GM12875 (cell line): ENCODE measurements around the gene NT5M.

Experiments
- H3K4me3 ChIP-seq: one replicate; pipeline ENCODE4 v1.5.1; 2011; ENCODE audit warnings: low read depth, low read length, control low read depth
- TF ChIP-seq, protein P1 (sequence below): IDR thresholded peaks from 2 replicates; pipeline ENCODE4 v1.5.1; 2011; ENCODE audit warnings: low read depth, mild to moderate bottlenecking, control low read depth, inconsistent platforms, low read length, moderate library complexity, borderline replicate concordance; ENCODE audit not compliant: insufficient read depth

The NT5M gene

DNA sequence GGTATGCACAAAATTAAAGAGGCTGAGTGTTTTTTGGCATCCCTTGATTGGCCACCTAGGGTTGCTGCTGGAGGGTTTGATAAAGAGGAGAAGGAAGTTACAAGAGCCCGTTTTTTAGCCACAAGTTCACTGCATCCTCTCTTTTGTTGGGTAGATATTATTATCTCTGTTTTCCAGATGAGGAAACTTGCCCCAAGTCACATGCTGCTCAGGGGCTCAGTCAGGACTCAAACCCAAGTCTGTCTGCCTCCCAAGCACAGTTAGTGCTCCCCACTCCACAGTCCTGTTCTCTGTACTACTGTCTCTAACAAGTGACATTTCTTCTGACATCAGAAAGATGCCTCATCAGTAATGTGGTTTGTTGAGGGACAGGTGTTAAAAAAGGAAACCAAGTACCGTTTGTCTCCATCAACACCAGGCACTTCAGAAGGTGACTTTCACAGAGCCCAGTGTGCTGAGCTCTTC is 1.4 kb downstream of the NT5M start:
- TF ChIP-seq, protein P1, sequence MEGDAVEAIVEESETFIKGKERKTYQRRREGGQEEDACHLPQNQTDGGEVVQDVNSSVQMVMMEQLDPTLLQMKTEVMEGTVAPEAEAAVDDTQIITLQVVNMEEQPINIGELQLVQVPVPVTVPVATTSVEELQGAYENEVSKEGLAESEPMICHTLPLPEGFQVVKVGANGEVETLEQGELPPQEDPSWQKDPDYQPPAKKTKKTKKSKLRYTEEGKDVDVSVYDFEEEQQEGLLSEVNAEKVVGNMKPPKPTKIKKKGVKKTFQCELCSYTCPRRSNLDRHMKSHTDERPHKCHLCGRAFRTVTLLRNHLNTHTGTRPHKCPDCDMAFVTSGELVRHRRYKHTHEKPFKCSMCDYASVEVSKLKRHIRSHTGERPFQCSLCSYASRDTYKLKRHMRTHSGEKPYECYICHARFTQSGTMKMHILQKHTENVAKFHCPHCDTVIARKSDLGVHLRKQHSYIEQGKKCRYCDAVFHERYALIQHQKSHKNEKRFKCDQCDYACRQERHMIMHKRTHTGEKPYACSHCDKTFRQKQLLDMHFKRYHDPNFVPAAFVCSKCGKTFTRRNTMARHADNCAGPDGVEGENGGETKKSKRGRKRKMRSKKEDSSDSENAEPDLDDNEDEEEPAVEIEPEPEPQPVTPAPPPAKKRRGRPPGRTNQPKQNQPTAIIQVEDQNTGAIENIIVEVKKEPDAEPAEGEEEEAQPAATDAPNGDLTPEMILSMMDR, result no peak
- H3K4me3 ChIP-seq, result peak overlapping the region; percentile 69

DNA sequence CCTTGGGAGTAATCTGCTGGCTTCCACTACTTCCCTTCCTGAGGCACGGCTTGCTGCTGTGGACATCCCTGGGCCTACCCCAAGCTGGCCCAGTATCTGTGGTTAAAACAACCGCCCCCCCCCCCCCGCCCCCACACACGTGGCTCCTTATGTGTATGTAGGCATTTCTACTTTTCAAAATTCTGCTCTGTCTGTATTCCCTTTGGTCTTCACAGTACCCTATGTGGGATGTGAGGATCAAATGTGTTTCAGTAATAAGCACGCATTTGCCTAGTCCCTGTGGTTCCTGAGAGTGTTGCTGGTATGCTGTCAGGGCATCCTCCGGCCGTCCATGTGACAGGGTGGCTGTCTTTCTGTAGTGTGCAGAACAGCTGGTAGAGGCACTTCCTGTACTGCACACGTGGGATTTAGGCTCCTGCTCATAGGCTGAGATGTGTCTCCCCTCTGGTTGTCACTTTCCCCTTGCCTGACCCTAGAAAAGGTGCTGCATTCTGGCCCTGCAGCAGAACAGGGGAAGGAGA is 2.2 kb downstream of the NT5M start:
- H3K4me3 ChIP-seq, result no peak overlapping the region
- TF ChIP-seq, protein P1, result no peak

DNA sequence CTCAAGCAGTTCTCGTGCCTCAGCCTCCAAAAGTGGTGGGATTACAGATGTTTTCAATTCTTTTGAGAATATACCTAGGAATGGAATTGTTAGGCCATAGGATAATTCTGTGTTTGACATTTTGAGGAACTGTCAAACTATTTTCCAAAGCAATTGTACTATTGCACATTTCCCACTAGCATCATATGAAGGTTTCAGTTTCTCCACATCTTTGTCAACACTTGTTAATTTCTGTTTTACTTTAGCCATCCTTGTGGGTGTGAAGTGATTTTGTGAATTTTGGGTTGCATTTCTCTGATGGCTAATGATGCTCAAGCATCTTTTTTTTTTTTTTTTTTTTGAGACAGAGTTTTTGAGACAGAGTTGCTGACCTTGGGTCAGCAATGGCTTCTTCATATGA is 6.2 kb downstream of the NT5M start:
- TF ChIP-seq, protein P1, result no peak
- no peak overlapping the region for H3K4me3 ChIP-seq

DNA sequence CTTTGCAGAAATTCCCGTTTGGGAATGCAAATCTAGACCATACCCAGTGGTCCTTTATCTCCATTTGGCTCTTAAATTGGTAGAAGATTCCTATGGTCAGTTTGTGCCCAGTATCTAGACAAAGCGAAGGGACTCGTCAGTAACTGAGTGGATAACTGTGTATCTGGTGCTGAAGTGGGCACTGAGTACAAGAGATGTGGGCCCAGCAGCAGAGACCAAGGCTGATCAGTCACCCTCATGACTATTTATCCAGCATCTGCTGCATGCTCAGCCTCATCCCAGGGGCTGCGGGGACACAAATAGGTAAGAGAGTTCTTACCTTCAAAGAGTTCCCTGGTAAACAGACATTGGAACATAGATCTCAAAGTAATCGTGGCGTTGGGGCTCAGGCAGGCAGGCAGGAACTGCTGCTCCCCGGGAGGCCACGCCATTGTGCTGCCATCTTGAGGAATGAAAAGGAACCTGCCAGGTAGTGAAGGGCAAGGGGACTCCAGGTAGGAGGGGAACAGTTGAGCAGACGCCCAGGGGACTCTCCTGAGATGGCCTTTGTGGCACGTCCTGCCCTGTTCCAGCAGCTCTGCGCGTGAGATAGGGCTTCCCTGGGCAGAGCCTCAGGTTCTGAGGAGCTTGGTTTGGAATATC is 10.3 kb downstream of the NT5M start:
- TF ChIP-seq, protein P1, result peak; percentile 86
- H3K4me3 ChIP-seq, result no peak overlapping the region

DNA sequence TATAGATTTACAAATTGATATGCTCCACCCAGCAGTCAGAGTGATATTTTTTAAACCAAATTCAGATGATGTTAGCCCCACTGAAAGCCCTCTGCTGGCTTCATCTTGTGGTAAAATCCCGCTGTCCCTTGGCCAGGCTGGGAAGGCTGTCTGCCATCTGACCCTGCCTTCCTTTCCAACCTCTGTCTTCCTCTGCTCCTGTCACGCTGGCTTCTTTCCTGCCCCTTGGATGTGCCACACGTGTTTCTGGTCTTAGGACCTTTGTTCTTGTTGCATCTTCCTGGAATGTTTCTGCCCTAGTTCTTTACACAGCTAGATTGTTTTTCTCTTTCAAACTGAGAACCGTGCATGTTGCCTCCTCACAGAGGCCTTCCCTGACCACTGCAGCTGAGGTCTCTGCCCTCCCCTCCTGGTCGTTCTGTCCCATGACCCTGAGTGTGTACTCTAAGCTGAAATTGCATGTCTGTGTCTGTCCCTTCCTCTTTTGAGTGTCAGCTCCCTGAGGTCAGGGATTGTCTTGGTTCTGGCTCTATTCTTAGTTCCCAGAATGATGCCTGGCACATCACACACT is 11.4 kb downstream of the NT5M start:
- no peak overlapping the region for H3K4me3 ChIP-seq
- TF ChIP-seq, protein P1, result no peak

DNA sequence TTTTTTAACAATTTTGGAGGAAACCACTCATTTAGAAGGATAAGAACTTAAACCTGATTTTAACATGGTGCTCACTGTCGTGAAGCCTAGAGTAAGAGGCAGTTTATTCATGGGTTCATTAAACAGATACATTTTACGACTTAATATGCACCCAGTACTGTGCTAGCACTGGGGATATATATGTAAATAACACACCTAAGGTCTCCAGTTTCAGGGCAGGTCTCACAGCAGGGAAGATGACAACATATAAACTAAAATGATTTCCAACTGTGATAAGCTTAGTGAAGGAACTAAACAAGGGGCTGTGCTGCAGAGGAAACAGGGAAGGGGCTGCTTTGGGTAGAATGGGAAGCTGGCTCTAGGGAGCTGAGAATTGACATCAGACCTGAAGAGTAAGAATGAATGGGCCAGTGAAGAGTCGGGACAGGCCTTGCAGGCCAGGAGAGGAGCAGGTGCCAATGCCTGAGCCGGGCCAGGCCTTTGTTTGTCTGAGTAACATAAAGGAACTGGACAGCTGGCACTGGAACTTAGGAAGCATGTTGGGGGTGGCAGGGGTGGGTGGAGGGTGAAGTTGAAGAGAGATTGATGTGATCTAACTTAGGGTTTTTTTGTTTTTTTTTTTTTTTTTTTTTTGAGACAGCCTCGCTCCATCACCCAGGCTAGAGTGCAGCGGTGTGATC is 12.1 kb downstream of the NT5M start:
- no peak overlapping the region for H3K4me3 ChIP-seq
- TF ChIP-seq, protein P1, result no peak
